B cell (primary cell): ENCODE results near the gene GIMAP5. TPM values are rescaled to one million over a fixed set of nuclear protein-coding genes. Genes with fewer than 3 reads are reported as not detected.

ENCODE experiments used
- ATAC-seq: fragments of 200-7000 bp; cut with Tn5 transposase; one replicate; pipeline ENCODE4 v1.10.0; 2021; ENCODE audit warnings: low read depth, mild to moderate bottlenecking, moderate number of reproducible peaks, moderate library complexity
- CTCF ChIA-PET: fragments of 350-600 bp; sonication (Branson Sonifier 250); formaldehyde crosslinking; loops from one replicate; lab custom pipeline; 2021; ENCODE audit warnings: antibody characterized with exemption, inconsistent platforms; lab: Charles Lee
- POLR2A ChIA-PET: fragments of 350-600 bp; sonication (Branson Sonifier 250); formaldehyde crosslinking; loops from one replicate; lab custom pipeline; 2021; ENCODE audit warnings: antibody characterized with exemption; lab: Charles Lee
- DNase-seq: peaks from one replicate; pipeline ENCODE4 v3.0.0; 2013
- H2AFZ ChIP-seq: 2 replicates; pipeline ENCODE4 v1.6.1; 2012; ENCODE audit warnings: mild to moderate bottlenecking, low read depth, low read length; ENCODE audit not compliant: insufficient read depth, poor library complexity, severe bottlenecking
- H3K27ac ChIP-seq, 2 donors: 1 replicate in 1 of 2; 2 replicates in 1 of 2; pipeline ENCODE4 v1.5.1; 2012 to 2013; ENCODE audit warnings: low read length in 2 of 2, mild to moderate bottlenecking in 2 of 2, moderate library complexity in 1 of 2
- H3K27me3 ChIP-seq, 4 experiments: fragments of 200-600 bp in 1 of 4; sonication (generic) in 1 of 4; replicated peaks in 1 of 4; 1 replicate in 2 of 4; 2 replicates in 2 of 4; pipeline versions ENCODE4 v1.6.1 to v1.7.0; 2013 to 2016; ENCODE audit warnings: low read length in 3 of 4, mild to moderate bottlenecking in 2 of 4, mixed read lengths in 1 of 4, moderate library complexity in 1 of 4; ENCODE audit not compliant: insufficient read depth in 4 of 4, control insufficient read depth in 3 of 4; ENCODE audit errors: control extremely low read depth in 1 of 4
- H3K36me3 ChIP-seq, 2 experiments: replicated peaks in 1 of 2; 1 replicate in 1 of 2; 2 replicates in 1 of 2; pipeline versions ENCODE4 v1.6.1 to v1.7.1; 2013; ENCODE audit warnings: low read length in 1 of 2; ENCODE audit not compliant: insufficient read depth in 2 of 2, control insufficient read depth in 1 of 2; ENCODE audit errors: control extremely low read depth in 1 of 2, extremely low read depth in 1 of 2
- H3K4me1 ChIP-seq, 2 donors: fragments of 200-600 bp in 1 of 2; sonication (generic) in 1 of 2; 1 replicate in 1 of 2; 2 replicates in 1 of 2; pipeline versions ENCODE4 v1.5.1 to v1.6.1; 2013 to 2017; ENCODE audit warnings: low read length in 2 of 2; ENCODE audit not compliant: control insufficient read depth in 2 of 2, insufficient read depth in 2 of 2
- H3K4me2 ChIP-seq: replicated peaks from 2 replicates; pipeline ENCODE3; 2012; ENCODE audit warnings: mild to moderate bottlenecking, low read depth, low read length; ENCODE audit not compliant: poor library complexity, severe bottlenecking
- H3K4me3 ChIP-seq, 5 experiments: fragments of 200-600 bp in 1 of 5; sonication (generic) in 1 of 5; 1 replicate in 3 of 5; 2 replicates in 2 of 5; pipeline versions ENCODE4 v1.5.1 to v1.7.0; 2011 to 2016; ENCODE audit warnings: low read length in 4 of 5, mild to moderate bottlenecking in 4 of 5, low read depth in 2 of 5, control low read depth in 1 of 5, moderate library complexity in 1 of 5; ENCODE audit not compliant: insufficient read depth in 1 of 5; ENCODE audit errors: control extremely low read depth in 1 of 5, extremely low read depth in 1 of 5
- H3K79me2 ChIP-seq: fragments of 200-600 bp; sonication (generic); one replicate; pipeline ENCODE4 v1.6.0; 2016; ENCODE audit warnings: low read length; ENCODE audit not compliant: control insufficient read depth, insufficient read depth
- H3K9ac ChIP-seq: fragments of 200-600 bp; sonication (generic); 2 replicates; pipeline ENCODE4 v1.6.1; 2017; ENCODE audit warnings: mild to moderate bottlenecking, low read length, moderate library complexity
- H3K9me3 ChIP-seq, 3 donors: one replicate each; pipeline versions ENCODE4 v1.6.1 to v1.7.1; 2013; ENCODE audit warnings: low read length in 2 of 3; ENCODE audit not compliant: control insufficient read depth in 2 of 3, insufficient read depth in 1 of 3; ENCODE audit errors: control extremely low read depth in 1 of 3
- H4K20me1 ChIP-seq: 2 replicates; pipeline ENCODE4 v1.6.0; 2012; ENCODE audit warnings: mild to moderate bottlenecking, low read length; ENCODE audit not compliant: insufficient read depth, control insufficient read depth, poor library complexity, severe bottlenecking
- H3K27ac Mint-ChIP-seq: one replicate; pipeline ENCODE4 v1.8.0; 2021; ENCODE audit warnings: mixed read lengths
- H3K27me3 Mint-ChIP-seq: one replicate; pipeline ENCODE4 v1.8.0; 2021; ENCODE audit warnings: mixed read lengths
- H3K4me1 Mint-ChIP-seq: one replicate; pipeline ENCODE4 v1.8.0; 2021; ENCODE audit warnings: mixed read lengths
- H3K4me3 Mint-ChIP-seq: one replicate; pipeline ENCODE4 v1.8.0; 2021; ENCODE audit warnings: mixed read lengths
- H3K9me3 Mint-ChIP-seq: one replicate; pipeline ENCODE4 v1.8.0; 2022; ENCODE audit warnings: mixed read lengths; ENCODE audit not compliant: insufficient read depth
- CTCF ChIP-seq: fragments of 200-600 bp; IDR thresholded peaks from one replicate; pipeline ENCODE4 v1.8.0; 2022; ENCODE audit warnings: antibody characterized with exemption, mild to moderate bottlenecking
- EZH2 ChIP-seq: IDR thresholded peaks from 2 replicates; pipeline ENCODE4 v1.6.1; 2012; ENCODE audit warnings: borderline replicate concordance, low read depth, mild to moderate bottlenecking, moderate library complexity, low read length; ENCODE audit not compliant: insufficient read depth, poor library complexity, severe bottlenecking
- WGBS: methylation state at CpG from one replicate; pipeline ENCODE4 v1.1.5; 2013; ENCODE audit warnings: missing lambda C conversion rate; ENCODE audit not compliant: insufficient coverage; 5-methylcytosine and 5-hydroxymethylcytosine counted together
- intact Hi-C: fragments of 100-400 bp; cut with micrococcal nuclease; formaldehyde crosslinking; loops from one replicate; pipeline ENCODE4 v1.10.0; 2022
- polyA plus RNA-seq: library from polyadenylated mRNA; depleted of rRNA; stranded (reverse); fragments of >200 nt; gene quantifications from 2 replicates; pipeline ENCODE4 v1.2.3, GENCODE V29; 2012
- total RNA-seq, 2 donors: library from RNA; stranded (reverse); fragments of 120-200 nt in 1 of 2; gene quantifications; 1 replicate in 1 of 2; 2 replicates in 1 of 2; pipeline versions ENCODE4 v1.2.3 to v1.2.4, GENCODE V29; 2013 to 2022

GIMAP5 gene
- total and polyA plus RNA-seq, 2 donors (not counting 1 experiment from before 2014, with no cell fraction given) = 0.27 to 0.40 TPM

GRCh38 chr7:150734254-150734653 lies 3.0 kb upstream of the GIMAP5 start:
- no peak overlapping the region for H3K4me3 ChIP-seq
- TF ChIP-seq EZH2 (no peak), CTCF (no peak)
- no peaks in the 10 kb centered on the region for H3K36me3 ChIP-seq
- H3K27ac Mint-ChIP-seq = no peak overlapping the region
- no peak overlapping the region for H2AFZ ChIP-seq
- no peaks in the 10 kb centered on the region for H3K9me3 ChIP-seq
- DNase-seq (no peak), ATAC-seq (no peak)
- ChIA-PET CTCF (no interaction called here), POLR2A (no interaction called here)
- no peak overlapping the region for H3K4me2 ChIP-seq
- H3K4me1 Mint-ChIP-seq = peaks cover 8% of the 10 kb centered on the region
- intact Hi-C loops = no loop called here
- no peaks in the 10 kb centered on the region for H3K9me3 Mint-ChIP-seq
- H3K79me2 ChIP-seq = no peaks in the 10 kb centered on the region
- peaks cover 6 to 13% of the 10 kb centered on the region in 2 donors for H3K4me1 ChIP-seq
- H3K27ac ChIP-seq = no peak overlapping the region
- peaks cover 11% of the 10 kb centered on the region for H3K27me3 Mint-ChIP-seq
- H3K9ac ChIP-seq = no peak overlapping the region
- H3K4me3 Mint-ChIP-seq = no peak overlapping the region
- H3K27me3 ChIP-seq = peaks cover 0 to 10% (median 4%) of the 10 kb centered on the region in 4 experiments
- WGBS = 71% methylated on average over 1 of the region's 3 CpGs
- no peaks in the 10 kb centered on the region for H4K20me1 ChIP-seq

GRCh38 chr7:150735596-150736358 lies 1.4 kb upstream of the GIMAP5 start:
- no peak overlapping the region for H3K27ac ChIP-seq
- H3K27ac Mint-ChIP-seq = no peak overlapping the region
- 100% methylated on average over 2 of the region's 3 CpGs for WGBS
- no peak for ATAC-seq
- no peak overlapping the region for H3K9ac ChIP-seq
- peaks cover 0 to 10% (median 4%) of the 10 kb centered on the region in 4 experiments for H3K27me3 ChIP-seq
- no peaks in the 10 kb centered on the region for H3K36me3 ChIP-seq
- ChIA-PET POLR2A (no interaction called here), CTCF (no interaction called here)
- intact Hi-C loops = no loop called here
- no peaks in the 10 kb centered on the region for H3K9me3 Mint-ChIP-seq
- no peak overlapping the region for H2AFZ ChIP-seq
- DNase-seq = no peak
- H3K79me2 ChIP-seq = no peaks in the 10 kb centered on the region
- no peaks in the 10 kb centered on the region for H3K9me3 ChIP-seq
- TF ChIP-seq CTCF (no peak), EZH2 (no peak)
- H3K4me3 Mint-ChIP-seq = no peak overlapping the region
- H3K4me1 Mint-ChIP-seq = peaks cover 8% of the 10 kb centered on the region
- peaks cover 14% of the 10 kb centered on the region for H3K27me3 Mint-ChIP-seq
- peaks cover 6 to 13% of the 10 kb centered on the region in 2 donors for H3K4me1 ChIP-seq
- no peaks in the 10 kb centered on the region for H4K20me1 ChIP-seq
- H3K4me3 ChIP-seq = no peak overlapping the region
- no peak overlapping the region for H3K4me2 ChIP-seq
